Rectal smooth muscle tissue (tissue), 1 donor: ENCODE measurements around the gene BGN.

Source experiments
- H3K27ac ChIP-seq: one replicate; pipeline ENCODE4 v1.7.0; 2013; ENCODE audit warnings: low read depth, low read length, inconsistent platforms
- H3K27me3 ChIP-seq: one replicate; pipeline ENCODE4 v1.7.0; 2013; ENCODE audit warnings: low read length; ENCODE audit not compliant: control insufficient read depth, insufficient read depth
- H3K36me3 ChIP-seq: one replicate; pipeline ENCODE4 v1.7.0; 2013; ENCODE audit warnings: low read length; ENCODE audit not compliant: control insufficient read depth, insufficient read depth
- H3K4me1 ChIP-seq: one replicate; pipeline ENCODE4 v1.7.0; 2013; ENCODE audit warnings: low read length; ENCODE audit not compliant: control insufficient read depth, insufficient read depth
- H3K4me3 ChIP-seq: one replicate; pipeline ENCODE4 v1.7.0; 2013; ENCODE audit warnings: low read length
- H3K9ac ChIP-seq: one replicate; pipeline ENCODE4 v1.7.0; 2013; ENCODE audit warnings: low read length

BGN gene

DNA sequence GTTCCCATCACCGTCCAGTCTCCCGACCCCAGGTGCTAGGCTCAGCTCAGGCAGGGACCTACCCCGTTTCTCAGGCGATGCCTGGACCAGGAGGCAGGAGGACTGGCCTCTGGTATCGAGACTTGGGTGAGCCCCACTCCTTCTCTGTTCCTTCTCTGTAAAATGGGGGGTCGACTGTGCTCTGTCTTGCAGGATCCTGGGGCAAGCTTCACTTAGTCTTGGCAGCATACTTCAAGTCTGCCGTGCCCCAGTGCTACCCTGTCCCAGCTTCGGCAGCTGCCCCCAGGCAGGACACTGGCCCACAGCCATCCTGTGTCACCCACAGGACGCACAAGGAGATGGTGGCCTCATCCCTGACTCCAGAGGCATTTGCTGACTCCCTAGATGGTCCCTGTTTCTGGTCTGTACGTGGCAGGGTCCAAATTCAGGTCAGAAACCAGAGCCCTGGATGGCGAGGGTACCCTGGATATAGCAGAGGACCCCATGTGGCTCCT lies 17.4 kb upstream of the BGN start:
- Histone ChIP-seq H3K36me3 (no peaks in the 10 kb centered on the region), H3K27me3 (no peaks in the 10 kb centered on the region), H3K9ac (no peak overlapping the region), H3K4me3 (no peak overlapping the region), H3K27ac (no peak overlapping the region), H3K4me1 (peaks cover 2% of the 10 kb centered on the region)

DNA sequence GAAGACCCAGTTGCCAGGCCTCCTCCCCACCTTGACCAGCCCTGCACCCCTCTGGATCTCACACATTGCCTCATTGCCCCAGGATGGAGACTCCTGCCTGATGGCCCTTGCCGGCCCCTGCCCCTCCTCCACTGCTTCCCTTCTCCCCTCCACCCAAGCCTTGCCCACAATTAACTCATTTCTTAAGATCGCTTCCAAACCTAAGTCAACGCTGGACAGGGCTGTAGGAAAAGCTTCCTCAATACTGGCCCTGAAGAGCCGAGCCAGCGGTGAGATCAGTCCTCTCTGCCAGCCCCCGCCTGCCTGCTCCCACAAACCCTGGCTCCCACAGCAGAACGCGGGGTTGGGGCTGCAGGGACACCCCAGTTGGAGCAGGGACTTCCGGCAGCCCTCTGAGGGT lies 16.9 kb upstream of the BGN start:
- H3K27ac ChIP-seq, result no peak overlapping the region
- no peaks in the 10 kb centered on the region for H3K36me3 ChIP-seq
- no peak overlapping the region for H3K9ac ChIP-seq
- peaks cover 2% of the 10 kb centered on the region for H3K4me1 ChIP-seq
- no peaks in the 10 kb centered on the region for H3K27me3 ChIP-seq
- H3K4me3 ChIP-seq, result no peak overlapping the region

DNA sequence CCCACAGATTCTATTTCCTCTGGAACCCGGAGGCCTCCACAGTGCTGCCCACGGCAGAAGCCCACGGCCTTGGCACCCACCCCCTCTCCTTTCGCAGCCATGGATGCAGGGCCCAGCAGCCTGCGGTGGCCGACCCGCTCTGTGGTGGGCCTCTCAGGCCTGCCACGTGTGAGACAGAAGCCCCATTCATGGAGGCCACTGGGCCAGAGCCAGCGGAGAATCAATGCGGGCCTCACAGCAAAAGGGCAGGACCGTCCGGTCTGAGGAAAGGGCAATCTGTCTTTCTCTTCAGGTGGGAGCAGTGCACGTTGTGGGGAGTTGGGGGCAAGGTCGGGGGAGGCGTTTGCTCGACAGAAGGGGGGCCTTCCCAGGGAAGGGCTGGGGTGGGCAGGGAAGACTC lies 16.0 kb upstream of the BGN start:
- Histone ChIP-seq H3K36me3 (no peaks in the 10 kb centered on the region), H3K27me3 (no peaks in the 10 kb centered on the region), H3K27ac (no peak overlapping the region), H3K9ac (no peak overlapping the region), H3K4me1 (peaks cover 2% of the 10 kb centered on the region), H3K4me3 (no peak overlapping the region)

DNA sequence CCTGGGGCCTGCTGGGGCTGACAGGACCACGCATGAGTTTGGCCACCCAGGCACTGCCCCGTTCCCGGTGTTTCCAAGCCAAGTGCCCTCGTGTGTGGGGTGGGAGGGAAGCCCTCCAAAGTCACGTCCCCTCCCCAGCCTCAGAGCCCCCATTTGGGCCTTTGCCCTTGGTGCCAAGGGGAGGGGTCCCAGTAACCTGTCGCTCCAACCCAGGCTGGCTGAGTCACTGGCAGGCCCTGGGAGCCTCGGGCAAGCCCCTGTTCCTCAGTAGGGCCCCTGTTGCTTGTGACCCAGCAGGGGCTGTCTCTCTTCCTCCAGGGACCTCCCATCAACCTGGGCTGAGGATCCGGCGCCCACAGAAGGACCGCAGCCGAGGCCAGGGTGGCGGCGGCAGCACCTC lies 13.7 kb upstream of the BGN start:
- no peaks in the 10 kb centered on the region for H3K27me3 ChIP-seq

DNA sequence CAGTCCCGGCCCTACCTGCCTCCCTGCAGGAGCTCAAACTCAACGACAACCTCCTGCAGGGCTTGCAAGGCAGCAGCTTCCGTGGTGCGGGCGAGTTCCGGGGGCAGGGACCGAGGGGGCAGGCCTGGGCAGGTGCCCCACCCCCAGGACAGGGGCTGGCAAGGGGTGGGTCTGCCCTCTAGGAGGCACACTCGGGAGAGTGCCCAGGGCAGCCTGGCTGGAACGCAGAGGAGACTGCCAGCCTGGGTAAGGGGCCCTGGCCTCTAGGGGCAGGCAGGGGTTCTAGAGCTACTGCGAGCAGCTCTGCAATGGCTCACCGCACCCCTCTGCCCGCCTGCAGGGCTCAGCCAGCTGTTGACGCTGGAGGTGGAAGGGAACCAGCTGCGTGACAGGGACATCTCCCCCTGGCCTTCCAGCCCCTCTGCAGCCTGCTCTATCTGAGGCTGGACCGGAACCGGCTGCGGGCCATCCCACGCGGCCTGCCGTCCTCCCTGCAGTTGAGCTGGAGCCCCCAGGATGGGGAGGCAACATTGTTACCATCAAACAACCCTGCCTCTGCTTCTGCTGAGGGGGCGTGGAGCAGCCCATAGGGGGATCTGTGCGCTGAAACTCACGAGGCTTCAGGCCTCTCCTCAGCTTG lies 12.3 kb upstream of the BGN start:
- Histone ChIP-seq H3K36me3 (no peaks in the 10 kb centered on the region), H3K9ac (no peak overlapping the region), H3K4me1 (no peaks in the 10 kb centered on the region), H3K4me3 (no peak overlapping the region), H3K27me3 (no peaks in the 10 kb centered on the region), H3K27ac (no peak overlapping the region)

More for the DNA sequence above, 13.7 kb upstream of the BGN start:
- Histone ChIP-seq H3K36me3 (no peaks in the 10 kb centered on the region), H3K4me1 (no peaks in the 10 kb centered on the region), H3K4me3 (no peak overlapping the region), H3K27ac (no peak overlapping the region), H3K9ac (no peak overlapping the region)

- no peak overlapping the region for H3K4me3 ChIP-seq
- no peaks in the 10 kb centered on the region for H3K27me3 ChIP-seq
- H3K27ac ChIP-seq, result no peak overlapping the region
- no peaks in the 10 kb centered on the region for H3K4me1 ChIP-seq
- no peaks in the 10 kb centered on the region for H3K36me3 ChIP-seq
- H3K9ac ChIP-seq, result no peak overlapping the region
Measured at GRCh38 chrX:153485396-153486080, 9.2 kb upstream of the BGN start.

DNA sequence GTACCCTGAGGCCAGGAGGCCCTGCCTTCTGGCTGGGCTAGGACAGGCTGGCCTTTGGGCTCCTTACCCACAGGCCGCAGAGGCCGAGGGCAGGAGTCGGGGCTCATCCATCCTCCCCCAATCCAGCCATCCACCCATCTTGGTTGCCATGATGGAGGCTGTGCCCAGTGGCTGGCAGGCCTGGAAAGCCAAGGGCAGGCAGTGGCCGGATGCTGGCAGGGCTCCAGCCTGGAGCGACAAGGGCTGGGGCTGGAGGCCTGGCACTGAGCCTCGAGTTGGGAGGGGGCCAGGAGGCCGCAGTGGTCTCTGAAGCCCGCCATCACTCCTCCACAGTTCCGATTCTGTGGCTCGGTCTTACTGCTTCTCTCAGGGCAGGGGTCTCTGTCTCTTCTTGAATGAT lies 8.6 kb upstream of the BGN start:
- Histone ChIP-seq H3K9ac (no peak overlapping the region), H3K27ac (no peak overlapping the region), H3K4me3 (no peak overlapping the region), H3K4me1 (no peaks in the 10 kb centered on the region), H3K36me3 (no peaks in the 10 kb centered on the region), H3K27me3 (no peaks in the 10 kb centered on the region)

- Histone ChIP-seq H3K9ac (no peak overlapping the region), H3K4me3 (no peak overlapping the region), H3K27ac (no peak overlapping the region), H3K36me3 (no peaks in the 10 kb centered on the region), H3K4me1 (no peaks in the 10 kb centered on the region), H3K27me3 (no peaks in the 10 kb centered on the region)
Measured at GRCh38 chrX:153487590-153488071, 7.1 kb upstream of the BGN start.

DNA sequence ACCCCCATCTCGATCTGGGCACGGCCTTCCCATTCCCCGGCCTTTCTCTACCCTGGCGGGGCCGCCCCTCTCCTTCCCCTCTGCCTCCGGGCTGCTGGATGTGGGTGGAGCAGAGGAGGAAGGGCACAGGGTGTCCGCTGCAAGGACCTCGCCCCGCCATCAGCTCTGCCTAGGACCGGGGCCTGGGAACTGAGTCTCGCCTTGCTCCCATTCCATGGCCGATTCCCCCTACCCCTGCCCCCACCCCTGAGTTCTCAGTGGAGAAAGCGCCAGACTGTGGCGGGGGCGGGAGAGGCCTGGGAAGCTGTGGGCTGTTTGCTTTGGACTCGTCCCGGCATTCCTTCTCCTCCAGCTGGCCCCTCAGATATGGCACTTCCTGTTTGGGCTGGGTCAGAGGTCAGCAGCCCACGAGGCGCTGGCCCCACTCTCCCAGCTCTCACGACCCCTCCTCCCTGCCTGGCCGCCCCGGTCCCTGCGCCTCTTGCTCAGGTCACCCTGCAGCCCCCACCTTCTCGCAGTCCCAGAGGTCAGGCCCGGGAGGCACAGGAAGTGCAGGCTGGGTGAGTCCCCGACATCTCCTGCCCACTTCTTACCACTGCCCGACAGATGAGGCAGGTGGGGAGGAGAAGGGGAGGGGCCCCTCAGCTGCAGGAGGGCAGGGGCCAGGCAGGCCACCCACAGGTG lies 6.4 kb upstream of the BGN start:
- Histone ChIP-seq H3K9ac (no peak overlapping the region), H3K4me1 (no peaks in the 10 kb centered on the region), H3K27ac (no peak overlapping the region), H3K4me3 (no peak overlapping the region), H3K36me3 (no peaks in the 10 kb centered on the region), H3K27me3 (no peaks in the 10 kb centered on the region)

- Histone ChIP-seq H3K9ac (no peak overlapping the region), H3K36me3 (no peaks in the 10 kb centered on the region), H3K4me3 (no peak overlapping the region), H3K4me1 (no peaks in the 10 kb centered on the region), H3K27me3 (no peaks in the 10 kb centered on the region), H3K27ac (no peak overlapping the region)
Measured at GRCh38 chrX:153490217-153490930, 4.4 kb upstream of the BGN start.

DNA sequence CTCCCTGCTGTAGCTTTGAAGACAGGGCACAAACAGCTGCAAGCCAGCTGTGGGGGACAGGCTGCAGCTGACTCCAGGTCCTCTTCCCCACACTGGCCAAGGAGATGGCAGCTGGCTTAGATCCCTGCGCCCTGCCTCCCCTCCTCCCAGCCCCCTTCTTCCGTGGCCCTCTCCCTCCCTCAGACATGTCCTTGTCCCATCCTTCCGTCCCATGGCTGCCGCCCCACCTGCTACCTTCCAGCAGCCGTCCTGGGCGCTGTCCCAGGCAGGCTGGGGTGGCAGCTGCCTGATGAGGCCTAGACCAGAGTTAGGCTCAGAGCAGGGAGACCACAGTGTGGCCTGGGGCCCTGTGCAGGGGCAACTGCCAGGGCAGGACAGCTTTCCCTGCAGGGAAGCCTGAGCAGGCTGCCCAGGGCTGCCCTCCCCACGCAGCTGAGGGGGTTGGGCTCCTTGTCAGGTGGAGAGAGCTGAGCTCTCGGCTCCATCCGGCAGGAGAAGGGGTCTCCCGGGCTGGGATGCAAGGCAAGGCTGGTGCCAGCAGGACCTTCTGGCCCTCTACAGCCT lies 3.3 kb upstream of the BGN start:
- H3K27me3 ChIP-seq, result no peaks in the 10 kb centered on the region
- H3K36me3 ChIP-seq, result no peaks in the 10 kb centered on the region
- H3K4me3 ChIP-seq, result no peak overlapping the region
- no peaks in the 10 kb centered on the region for H3K4me1 ChIP-seq
- H3K9ac ChIP-seq, result no peak overlapping the region
- H3K27ac ChIP-seq, result no peak overlapping the region

- H3K9ac ChIP-seq, result no peak overlapping the region
- H3K4me3 ChIP-seq, result no peak overlapping the region
- H3K4me1 ChIP-seq, result no peaks in the 10 kb centered on the region
Measured at GRCh38 chrX:153491918-153492317, 2.9 kb upstream of the BGN start.

More at GRCh38 chrX:153491918-153492317, 2.9 kb upstream of the BGN start:
- H3K27me3 ChIP-seq, result no peaks in the 10 kb centered on the region
- H3K36me3 ChIP-seq, result no peaks in the 10 kb centered on the region
- H3K27ac ChIP-seq, result no peak overlapping the region
